ENCODE data around the gene QKI.

The QKI gene

DNA sequence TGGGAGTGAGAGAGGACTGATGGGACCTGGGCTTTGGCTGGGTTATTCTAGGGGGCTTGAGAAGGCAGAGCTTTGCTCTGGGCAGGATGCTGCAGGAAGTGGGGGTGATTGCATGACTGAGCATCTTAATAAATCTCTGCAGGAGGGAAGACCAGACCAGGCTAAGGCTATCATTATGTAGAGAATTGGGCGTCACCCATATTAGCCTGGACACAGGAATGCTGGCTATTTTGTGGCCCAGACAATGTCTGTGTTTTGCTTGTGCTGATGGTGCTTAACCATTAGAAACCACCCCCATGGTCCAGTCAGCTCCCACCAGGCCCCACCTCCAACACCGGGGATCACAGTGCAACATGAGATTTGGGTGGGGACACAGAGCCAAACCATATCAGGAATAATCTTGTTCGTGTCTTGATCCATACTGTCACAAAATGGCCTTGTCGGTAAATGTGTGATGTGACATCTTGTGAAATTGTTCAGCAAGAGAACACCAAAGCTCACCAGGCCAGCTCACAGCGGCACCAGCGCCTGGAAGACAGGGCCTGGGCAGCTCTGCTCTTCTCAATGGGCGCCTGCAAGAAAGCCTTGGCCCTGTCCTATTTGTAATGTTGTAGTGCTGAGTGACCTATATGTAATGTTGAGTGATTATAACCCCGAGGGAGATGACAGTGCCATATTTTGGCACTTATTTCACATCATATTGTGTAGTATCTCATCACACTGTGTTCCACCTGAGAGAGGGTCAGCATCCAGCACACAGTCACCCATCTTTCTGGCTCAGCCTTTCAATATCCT lies 211.8 kb downstream of the QKI start:
- no peak for DNase-seq

DNA sequence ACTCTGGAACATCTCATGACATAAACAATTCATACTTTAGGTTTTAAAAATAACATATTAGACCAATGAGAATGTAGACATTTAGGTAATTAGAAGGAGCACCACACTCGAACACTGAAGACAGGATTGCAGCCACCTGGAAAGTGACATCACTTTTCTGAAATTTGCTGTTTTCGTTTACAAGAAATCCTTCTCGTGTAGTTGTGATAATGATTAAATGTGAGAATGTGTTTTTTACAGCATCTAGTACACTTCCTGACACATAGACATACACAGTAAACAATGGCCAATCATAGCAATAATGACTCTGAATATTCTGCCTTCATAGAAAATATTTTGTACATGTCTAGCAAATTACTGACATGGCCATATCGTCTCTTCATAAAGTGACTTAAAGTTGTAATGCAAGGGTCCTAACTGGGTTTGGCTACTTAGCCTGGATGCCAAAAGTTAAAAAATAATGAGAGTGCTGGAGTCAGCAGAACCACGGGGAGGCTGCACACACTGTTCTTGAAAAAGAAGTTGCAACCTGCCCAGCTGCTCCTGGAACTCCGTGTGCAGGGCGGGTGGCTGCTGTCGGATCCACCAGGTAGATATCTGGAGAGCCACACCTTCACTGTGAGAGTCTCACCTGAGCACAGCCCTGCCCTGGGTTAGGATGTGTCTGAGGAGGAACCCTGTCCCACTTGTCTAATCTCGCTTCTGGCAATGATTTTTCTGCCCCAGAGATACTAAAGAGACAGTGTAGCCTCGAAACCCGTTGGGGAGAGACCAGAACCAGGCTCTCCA lies 212.9 kb downstream of the QKI start:
- DNase-seq, result no peak
